ENCODE measurements around the gene SOCS1.
A peak's percentile ranks its signal among the peaks of the same experiment; 100 is the strongest.
"Not testable (repeated sequence)": the region's sequence is repeated elsewhere in the genome, so short reads cannot be mapped to it uniquely, and the experiment has no call there.

The SOCS1 gene

GRCh38 chr16:11255737-11256660 is at the start of gene SOCS1:
TSS of gene SOCS1 (minus strand) at chr16:11256204. CDS start at chr16:11255478, 726 bp downstream.
- peak; percentile 66 for DNase-seq (ENCODE audit: low read depth)

DNA sequence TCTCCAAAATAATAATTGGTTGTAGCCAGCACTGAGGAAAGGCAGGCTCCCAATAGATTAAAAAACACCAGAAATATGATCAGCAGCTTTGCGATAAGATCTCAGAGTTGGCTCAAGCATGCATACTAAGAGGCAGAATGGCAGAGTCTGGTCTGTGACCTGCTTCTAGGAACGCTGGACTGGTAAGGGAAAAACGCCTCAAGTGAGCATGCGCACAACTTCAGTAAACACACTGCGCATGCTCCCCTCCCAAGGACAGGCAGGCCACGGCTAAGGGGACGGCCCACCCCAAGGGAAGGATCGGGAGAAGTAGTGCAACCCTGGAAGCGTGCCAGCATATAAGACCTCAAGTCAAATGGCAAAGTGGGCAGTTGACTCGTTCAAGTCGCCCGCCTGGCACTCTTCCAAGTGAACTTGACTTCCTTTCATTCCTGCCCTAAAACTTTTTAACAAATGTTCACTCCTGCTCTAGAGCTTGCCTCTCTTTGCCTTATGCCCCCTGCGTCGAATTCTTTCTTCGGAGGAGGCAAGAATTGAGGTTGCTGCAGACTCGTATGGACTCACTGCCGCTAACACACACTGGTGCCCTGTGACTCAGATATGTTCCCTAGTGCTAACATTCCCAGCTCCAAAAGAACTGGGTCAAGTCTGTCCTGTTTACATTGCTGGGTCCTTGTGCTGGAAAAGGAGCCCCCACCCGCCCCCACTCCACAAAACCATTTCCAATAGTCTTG is 47.6 kb upstream of the SOCS1 start:
- no peak for DNase-seq (ENCODE audit: low read depth)

DNA sequence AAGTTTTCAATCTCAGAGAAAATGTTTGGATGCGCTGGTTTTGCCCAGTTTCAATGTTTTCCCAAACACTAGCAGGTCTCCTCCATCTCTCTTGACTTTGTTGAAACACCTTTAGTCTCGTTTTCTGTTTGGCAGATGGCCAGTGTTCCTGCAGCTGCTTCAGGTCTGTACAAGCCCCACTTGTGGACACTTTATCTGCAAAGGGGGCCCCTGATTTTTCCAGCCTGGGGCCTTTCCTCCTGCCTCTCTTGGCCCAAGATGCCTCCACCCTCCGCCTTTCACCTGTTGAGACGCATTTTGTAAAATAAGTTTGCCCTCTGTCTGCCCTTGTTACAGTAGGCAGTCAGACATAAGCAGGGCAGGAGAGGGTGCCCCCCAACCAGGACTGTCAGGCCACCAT is 47.0 kb upstream of the SOCS1 start:
- no peak for DNase-seq (ENCODE audit: low read depth)

GRCh38 chr16:11301645-11302501 is 45.9 kb upstream of the SOCS1 start:
- DNase-seq (ENCODE audit: low read depth) = no peak

DNA sequence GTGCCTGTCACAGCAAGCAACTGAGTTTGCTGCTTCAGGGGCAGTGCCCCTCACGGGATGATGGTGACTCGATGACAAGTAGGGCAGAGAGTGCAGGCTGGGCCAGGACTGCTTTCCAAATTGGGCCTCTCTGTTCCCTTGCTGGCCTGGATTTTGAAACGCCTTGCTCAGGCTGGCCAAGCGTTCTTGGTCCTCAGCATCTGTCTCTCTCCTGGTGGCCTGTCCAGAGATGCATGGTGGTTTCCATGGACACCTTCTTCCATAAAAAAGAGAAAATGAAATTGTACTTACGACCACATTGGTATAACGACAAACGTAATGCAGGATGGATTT is 44.5 kb upstream of the SOCS1 start:
- no peak for DNase-seq (ENCODE audit: low read depth)

DNA sequence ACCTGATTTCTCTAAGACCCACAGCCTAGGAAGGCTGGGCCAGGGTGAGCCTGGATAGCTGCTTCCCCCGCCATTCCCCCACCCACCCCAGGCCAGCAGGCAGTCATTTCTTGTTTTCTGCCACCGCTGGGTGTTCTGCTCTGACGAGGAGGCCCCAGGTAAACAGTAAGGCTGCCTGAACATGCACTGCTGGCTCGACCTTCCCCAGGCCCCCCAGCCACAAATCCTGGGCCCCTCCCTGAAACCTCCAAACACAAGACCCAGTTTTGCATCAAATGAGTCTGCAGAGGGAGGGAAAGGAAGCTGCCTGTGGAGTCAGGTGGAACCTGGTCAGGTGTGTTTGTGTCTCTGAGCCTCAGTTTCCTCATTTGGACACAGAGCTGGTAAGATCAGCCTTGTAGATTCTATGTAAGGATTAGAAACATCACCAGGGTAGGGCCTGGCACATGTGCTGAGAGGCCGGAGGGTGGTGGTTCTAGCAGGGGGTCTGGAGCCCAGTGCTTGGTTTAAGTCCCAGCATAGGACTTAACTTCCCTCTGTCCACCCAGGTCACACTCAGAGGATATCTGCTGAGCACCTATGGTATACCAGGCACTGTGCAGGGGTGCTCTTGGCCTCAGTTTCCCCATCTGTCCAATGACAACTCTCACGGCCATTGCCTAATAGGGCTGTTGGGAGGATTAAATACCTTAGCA is 44.0 kb upstream of the SOCS1 start:
- no peak for DNase-seq (ENCODE audit: low read depth)

DNA sequence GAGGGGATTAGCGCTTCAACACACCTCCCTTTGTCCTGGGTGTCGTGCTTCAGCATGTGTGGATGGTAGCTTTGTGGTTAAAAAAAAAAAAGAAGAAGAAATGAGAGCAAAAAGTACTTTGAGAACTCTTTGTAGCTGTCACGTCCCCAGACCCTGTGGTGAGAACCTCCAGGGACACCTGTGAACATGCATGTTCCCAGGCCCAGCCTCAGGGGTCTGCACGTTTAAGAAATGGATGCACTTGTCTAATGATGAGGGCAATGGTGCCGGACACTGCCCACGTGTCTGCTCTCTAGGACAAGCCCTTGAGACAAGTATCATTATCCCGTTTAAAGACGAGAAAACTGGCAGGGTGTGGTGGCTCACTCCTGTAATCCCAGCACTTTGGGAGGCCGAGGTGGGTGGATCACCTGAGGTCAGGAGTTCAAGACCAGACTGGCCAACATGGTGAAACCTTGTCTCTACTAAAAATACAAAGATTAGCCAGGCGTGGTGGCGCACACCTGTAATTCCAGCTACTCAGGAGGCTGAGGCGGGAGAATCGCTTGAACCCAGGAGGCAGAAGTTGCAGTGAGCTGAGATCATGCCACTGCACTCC is 43.0 kb upstream of the SOCS1 start:
- DNase-seq (ENCODE audit: low read depth) = not testable (repeated sequence)

- no peak for DNase-seq (ENCODE audit: low read depth)
These were observed 42.3 kb upstream of the SOCS1 start for GRCh38 chr16:11298143-11298900.

DNA sequence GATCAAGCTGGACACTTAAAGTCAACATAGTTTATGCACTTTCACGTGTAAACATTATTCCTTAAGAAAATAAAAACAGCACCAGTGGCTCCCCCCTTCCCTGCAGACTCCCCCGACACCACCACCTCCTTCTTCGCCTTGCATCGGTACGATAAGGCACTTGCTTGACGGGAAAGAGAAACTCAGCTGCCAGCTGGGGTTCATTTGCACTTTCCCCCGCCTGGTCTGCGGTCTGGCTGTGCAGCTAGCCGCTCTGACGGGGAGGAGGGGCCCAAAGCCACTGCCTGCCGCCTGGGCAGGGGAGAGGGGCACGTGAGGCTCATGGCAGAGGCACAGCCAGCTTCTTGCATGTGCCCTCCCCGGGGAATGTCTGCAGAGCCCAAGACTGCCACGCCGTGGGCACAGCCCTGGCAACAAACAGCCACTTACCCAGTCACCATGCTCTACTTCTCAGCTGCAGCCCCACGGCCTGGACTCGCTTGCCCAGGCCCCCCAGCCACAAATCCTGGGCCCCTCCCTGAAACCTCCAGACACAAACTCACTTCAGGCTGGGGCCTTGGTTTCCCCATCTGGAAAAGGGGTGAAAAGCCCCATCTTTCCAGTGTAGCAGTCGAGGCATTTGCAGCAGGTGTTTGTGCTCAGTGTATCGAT is 41.6 kb upstream of the SOCS1 start:
- DNase-seq (ENCODE audit: low read depth) = peak; percentile 26

GRCh38 chr16:11296706-11297491 is 40.9 kb upstream of the SOCS1 start:
- no peak for DNase-seq (ENCODE audit: low read depth)

- no peak for DNase-seq (ENCODE audit: low read depth)
These were observed 40.3 kb upstream of the SOCS1 start for GRCh38 chr16:11296351-11296705.

- no peak for DNase-seq (ENCODE audit: low read depth)
These were observed 39.7 kb upstream of the SOCS1 start for GRCh38 chr16:11295672-11296071.

DNA sequence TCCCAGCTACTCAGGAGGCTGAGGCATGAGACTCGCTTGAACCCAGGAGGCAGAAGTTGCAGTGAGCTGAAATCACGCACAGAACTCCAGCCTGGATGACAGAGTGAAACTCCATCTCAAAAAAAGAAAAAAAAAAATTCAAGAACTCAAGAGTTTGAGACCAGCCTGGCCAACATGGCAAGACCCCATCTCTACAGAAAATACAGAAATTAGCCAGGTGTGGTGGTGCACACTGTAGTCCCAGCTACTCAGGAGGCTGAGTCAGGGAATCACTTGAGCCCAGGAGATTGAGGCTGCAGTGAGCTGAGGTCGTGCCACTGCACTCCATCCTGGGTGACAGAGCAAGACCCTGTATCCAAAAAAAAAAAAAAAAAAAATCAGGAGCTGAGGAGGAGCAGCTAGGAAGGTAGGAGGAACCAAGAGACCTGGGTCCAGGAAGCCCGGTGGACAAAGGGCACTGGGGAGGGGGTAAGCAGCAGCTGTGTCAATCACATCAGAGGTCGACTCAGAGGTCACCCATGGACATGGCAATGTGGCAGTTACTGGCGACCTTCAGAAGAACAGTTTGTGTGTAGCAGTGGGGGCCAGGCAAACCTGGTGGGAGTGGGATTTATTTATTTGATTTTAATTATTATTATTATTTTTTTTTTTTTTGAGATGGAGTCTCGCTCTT is 36.2 kb upstream of the SOCS1 start:
- no peak for DNase-seq (ENCODE audit: low read depth)

DNA sequence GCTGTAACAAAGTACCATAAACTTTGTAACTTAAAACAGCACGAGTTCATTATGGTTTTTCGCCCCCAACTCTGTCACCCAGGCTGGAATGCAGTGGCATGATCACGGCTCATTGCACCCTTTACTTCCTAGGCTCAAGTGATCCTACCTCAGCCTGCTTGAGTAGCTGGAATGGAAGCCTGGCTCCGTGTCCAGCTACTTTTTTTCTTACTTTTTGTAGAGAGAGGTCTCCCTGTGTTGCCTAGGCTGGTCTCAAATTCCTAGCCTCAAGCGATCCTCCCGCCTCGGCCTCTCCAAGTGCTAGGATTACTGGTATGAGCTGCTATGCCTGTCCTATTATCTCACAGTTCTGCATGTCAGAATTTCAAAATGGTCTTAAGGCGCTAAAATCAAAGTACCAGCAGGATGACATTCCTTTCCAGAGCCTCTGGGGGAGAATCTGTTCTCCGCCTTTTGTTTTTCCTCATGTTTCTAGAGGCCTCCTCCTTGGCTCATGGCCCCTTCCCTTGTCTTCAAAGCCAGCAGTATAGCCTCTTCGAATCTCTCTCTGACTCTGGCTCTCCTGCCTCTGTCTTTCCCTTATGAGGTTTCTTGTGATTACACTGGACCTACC is 35.2 kb upstream of the SOCS1 start:
- DNase-seq (ENCODE audit: low read depth) = no peak

DNA sequence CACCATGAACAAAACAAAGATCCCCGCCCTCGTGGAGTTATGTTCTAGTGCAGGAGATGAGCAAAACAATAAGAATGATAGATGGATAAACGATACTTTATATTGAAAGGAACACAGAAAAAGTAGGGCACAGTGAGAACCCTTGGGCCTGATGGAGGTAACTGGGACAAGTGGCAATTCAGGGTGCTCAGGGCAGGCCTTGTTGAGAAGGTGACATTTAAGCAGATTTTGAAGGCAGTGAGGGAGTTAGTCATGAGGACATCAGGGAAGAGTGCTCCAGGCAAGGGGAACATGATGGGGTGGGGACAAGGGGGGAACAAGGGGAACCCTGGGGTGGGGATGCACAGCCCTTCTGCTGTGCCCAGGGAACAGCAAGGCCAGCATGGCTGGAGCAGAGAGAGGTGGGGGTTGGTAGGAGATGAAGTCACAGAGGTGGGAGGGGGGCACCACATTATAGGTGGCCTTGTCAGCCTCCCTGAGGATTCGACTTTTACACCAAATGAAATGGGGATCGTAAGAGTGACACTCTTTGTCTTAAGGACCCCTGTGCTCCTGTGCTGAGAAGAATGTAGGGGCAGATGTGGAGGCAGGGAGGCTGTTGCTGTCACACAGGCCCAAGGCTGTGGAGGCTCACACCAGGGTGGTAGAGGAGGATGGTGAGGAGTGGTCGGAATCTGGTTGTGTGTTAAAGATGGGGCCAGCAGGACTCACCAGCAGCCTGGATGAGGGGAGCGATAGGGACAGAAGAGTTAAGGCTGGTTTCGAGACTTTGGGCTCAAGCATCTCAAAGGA is 34.3 kb upstream of the SOCS1 start:
- DNase-seq (ENCODE audit: low read depth) = no peak

DNA sequence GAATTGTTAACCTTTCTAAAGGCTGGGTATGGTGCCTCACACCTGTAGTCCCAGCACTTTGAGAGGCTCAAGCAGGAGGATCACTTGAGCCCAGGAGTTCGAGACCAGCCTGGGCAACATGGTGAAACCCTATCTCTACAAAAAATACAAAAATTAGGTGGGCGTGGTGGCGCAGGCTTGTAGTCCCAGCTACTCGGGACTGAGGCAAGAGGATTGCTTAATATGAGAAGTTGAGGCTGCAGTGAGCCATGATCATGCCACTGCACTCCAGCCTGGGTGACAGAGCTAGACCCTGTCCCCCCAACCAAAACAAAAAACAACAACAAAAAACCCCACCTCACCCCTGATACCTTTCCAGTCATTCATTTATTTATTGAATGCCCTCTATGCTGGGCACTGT is 33.7 kb upstream of the SOCS1 start:
- not testable (repeated sequence) for DNase-seq (ENCODE audit: low read depth)

DNA sequence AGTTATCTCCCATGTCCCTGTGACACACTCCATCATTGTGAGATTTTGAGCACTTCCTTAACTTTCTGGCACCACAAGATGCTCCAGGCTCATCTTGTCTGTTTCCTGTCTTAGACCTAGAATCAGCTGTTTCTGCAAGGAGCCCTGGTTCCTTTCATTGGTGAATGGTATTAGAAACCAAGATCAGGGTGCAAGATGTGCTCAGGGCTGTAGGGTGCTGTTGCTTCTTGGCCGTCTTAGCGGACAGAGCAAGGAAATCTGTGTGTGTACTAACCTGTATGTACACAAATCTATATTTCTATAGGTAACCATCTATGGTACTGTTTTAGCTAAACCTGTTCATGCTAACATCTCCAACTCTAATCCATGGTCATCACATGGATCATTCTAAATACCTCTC is 33.2 kb upstream of the SOCS1 start:
- no peak for DNase-seq (ENCODE audit: low read depth)

GRCh38 chr16:11285842-11286241 is 29.8 kb upstream of the SOCS1 start:
- DNase-seq (ENCODE audit: low read depth) = no peak
